Mucosa of descending colon (tissue), 3 donors: ENCODE measurements around the gene TOR1AIP1. TPM values are rescaled to one million over a fixed set of nuclear protein-coding genes. Genes with fewer than 3 reads are reported as not detected.

Experiments
- ATAC-seq: fragments of 200-7000 bp; cut with Tn5 transposase; one replicate; pipeline ENCODE4 v1.9.1; 2020; ENCODE audit warnings: mild to moderate bottlenecking, moderate library complexity
- DNase-seq, 3 donors: peaks; one replicate each; pipeline ENCODE4 v3.0.0-alpha.2; 2020
- H3K36me3 ChIP-seq: fragments of 200-600 bp; one replicate; pipeline ENCODE4 v1.8.0; 2021; ENCODE audit warnings: low read depth, mild to moderate bottlenecking
- H3K4me1 ChIP-seq: fragments of 200-600 bp; one replicate; pipeline ENCODE4 v1.8.0; 2021; ENCODE audit warnings: low read depth, mild to moderate bottlenecking
- H3K4me3 ChIP-seq: fragments of 200-600 bp; one replicate; pipeline ENCODE4 v1.8.0; 2021; ENCODE audit warnings: mild to moderate bottlenecking
- H3K9me3 ChIP-seq: fragments of 200-600 bp; one replicate; pipeline ENCODE4 v1.8.0; 2021; ENCODE audit warnings: mild to moderate bottlenecking
- CTCF ChIP-seq: fragments of 200-600 bp; IDR thresholded peaks from one replicate; pipeline ENCODE4 v1.8.0; 2022; ENCODE audit warnings: antibody characterized with exemption, mild to moderate bottlenecking
- intact Hi-C, 2 donors: fragments of 100-400 bp; cut with DNase I in 1 of 2; cut with micrococcal nuclease in 1 of 2; formaldehyde crosslinking; loops; one replicate each; pipeline versions ENCODE4 v1.11.0 to v1.11.1; 2022; cut with DNase I, micrococcal nuclease
- total RNA-seq, 3 donors: library from RNA; stranded (reverse); fragmentation: NEBNext Ultra II Directional in 2 of 3; extraction: Animal tissue kit (Norgen Biotek cat#: 25700) in 2 of 3; gene quantifications; one replicate each; pipeline versions ENCODE4 v1.2.1 to v1.2.4, GENCODE V29; 2021 to 2023
- donor health status: DM: no; HTN: no; CAD: no; lungs with moderate emphysema.
- donor health status: DM: no; HTN: no; CAD: no.
- donor health status: DM: no; HTN: yes; CAD: no.

TOR1AIP1 gene
- total RNA-seq, 3 donors from 2014 or later, result 29.8 to 91.7 (median 30.7) TPM

DNA sequence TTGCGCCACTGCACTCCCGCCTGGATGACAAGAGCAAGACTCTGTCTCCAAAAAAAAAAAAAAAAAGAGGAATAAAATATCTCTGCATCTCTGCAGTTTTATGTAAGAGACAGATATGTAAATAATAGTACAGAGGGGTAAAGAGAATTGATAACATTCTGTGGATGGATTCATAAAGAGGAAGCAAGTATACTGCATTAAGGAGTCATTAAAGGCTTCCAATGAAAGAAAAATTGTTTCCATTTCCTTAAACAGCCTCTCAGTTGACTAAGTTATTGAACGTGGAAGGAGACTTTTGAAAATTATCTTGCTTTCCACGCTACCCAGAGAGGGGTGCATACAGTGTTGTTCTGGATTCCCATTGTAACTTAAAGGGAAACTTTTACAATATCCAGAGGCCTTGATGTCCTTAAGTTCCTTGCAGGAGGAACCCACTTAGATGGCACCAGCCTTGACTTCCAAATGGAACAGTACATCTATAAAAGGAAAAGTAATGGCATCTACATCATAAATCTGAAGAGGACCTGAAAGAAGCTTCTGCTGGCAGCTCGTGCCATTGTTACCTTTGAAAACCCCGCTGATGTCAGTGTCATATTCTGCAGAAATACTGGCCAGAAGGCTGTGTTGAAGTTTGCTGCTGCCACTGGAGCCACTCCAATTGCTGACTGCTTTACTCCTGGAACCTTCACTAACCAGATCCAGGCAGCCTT is 86.4 kb downstream of the TOR1AIP1 start:
- H3K9me3 ChIP-seq, result peaks cover 7% of the 10 kb centered on the region
- TF ChIP-seq CTCF, result no peak
- no peaks in the 10 kb centered on the region for H3K4me1 ChIP-seq
- no peak for ATAC-seq
- H3K36me3 ChIP-seq, result no peaks in the 10 kb centered on the region
- no peak overlapping the region for H3K4me3 ChIP-seq
- intact Hi-C loops, result no loop called here
- DNase-seq, result no peak

DNA sequence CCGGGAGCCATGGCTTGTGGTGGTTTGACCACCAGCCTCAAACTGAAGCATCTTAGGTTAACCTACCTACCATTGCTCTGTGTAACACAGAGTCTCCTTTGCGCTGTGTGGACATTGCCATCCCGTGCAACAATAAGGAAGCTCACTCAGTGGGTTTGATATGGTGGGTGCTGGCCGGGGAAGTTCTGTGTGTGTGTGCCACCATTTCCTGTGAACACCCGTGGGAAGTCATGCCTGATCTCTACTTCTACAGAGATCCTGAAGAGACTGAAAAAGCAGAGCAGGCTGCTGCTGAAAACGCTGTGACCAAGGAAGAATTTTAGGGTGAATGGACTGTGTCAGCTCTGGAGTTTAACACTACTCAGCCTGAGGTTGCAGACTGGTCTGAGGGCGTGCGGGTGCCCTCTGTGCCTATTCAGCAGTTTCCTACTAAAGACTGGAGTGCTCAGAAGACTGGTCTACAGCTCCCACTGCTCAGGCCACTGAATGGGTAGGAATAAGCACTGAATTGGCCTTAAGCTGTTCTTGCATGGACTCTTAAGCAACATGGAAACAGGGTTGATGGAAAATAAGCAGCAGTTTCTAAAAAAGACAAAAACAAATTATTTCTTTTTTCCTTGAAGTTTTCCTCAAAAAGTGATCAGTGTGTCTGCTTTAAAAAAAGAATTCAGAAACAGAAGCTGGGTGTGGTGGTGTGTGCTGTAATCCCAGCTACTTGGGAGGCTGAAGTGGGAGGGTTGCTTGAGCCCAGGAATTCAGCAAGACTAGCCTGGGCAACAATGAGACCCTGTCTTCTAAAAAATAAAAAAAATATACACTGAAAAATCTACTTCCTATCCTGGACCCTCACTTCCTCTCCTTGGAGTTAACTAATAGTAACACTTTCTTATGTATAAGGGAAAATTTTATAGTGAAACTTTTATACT is 87.2 kb downstream of the TOR1AIP1 start:
- H3K36me3 ChIP-seq, result no peaks in the 10 kb centered on the region
- ATAC-seq (no peak), DNase-seq (no peak)
- intact Hi-C loops, result no loop called here
- no peak overlapping the region for H3K4me3 ChIP-seq
- H3K4me1 ChIP-seq, result no peaks in the 10 kb centered on the region
- H3K9me3 ChIP-seq, result peaks cover 7% of the 10 kb centered on the region
- TF ChIP-seq CTCF, result no peak

Other genes starting within 250 kb of the TOR1AIP1 start
- gene FAM163A, start 139.0 kb upstream of the TOR1AIP1 start, total RNA-seq, result 1 to 10 TPM in 1 of 3 donors, under 1 TPM in 2; 0.31 to 1.6 (median 0.32) TPM
- 10 to 100 TPM; 72.9 to 79.2 (median 73.4) TPM for gene TOR1AIP2, start 4.5 kb upstream of the TOR1AIP1 start, total RNA-seq
- gene CEP350, start 72.5 kb downstream of the TOR1AIP1 start, total RNA-seq, result 10 to 100 TPM; 41.9 to 63.7 (median 53.9) TPM